ENCODE measurements around the gene MMP10.

Gene MMP10

DNA sequence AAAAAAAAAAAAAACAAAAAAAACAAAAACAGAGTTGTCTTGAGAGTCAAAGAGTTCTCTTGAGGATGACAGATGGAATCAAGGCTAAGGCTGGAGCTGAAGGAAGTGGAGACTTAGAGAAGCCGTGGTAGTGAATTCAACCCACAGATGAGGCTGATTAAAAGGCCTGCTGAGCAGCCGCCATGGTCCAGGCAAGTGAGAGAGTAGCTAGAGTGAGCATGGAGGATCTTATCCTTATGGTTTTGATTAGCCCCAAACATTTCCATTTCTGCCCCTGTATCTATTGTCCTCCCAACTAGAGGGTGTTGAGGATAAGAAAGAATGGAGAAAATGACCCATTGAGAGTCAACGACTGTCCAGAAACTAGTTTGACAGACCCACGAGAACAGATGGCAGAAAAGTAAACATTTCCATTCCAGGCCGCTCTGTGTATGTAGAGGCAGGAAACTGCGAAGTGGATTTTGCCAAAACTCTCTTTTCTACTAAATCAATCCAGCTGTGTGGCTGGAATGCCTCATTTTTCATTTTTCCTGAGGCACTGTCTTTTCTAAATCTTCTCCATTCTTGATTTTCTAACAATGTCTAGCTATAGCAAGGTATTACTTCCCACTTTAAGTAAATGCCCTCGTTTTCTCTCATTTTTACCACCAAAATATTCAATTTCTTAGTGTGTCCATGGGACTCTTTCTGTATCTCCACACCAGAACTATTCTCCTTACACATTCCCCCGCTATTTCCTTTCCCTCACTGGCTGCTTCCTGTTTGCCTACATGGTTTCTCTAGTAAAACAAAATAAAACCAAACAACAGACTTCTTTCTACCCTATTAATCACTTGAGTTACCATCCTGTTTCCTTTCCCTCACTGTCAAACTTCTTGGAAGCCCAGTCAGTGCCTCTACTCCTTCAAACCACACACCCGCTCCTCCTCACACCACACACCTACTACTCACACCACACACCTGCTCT, 50.3 kb downstream of the MMP10 start:
- no peak for DNase-seq (ENCODE audit: low read depth in 3 of 3)

DNA sequence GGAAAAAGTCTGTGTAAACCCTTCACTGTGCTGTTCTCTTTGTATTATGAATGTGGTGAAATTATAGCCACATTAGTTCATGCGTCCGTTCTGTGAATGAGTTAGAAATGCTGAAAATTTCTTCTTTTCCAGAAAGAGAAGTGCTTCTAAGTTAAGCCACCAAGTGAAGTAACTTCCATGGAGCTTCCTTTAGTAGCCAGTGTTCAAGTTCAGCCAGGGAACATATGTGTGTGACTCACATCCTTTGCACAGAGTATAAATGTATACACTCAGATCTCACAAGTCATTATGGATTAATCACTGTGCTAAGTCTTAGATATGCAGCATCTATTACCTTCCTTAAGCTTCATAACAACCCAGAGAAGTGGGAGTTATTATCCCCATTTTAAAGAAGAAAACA, 52.5 kb downstream of the MMP10 start:
- DNase-seq (ENCODE audit: low read depth in 3 of 3), result no peak

DNA sequence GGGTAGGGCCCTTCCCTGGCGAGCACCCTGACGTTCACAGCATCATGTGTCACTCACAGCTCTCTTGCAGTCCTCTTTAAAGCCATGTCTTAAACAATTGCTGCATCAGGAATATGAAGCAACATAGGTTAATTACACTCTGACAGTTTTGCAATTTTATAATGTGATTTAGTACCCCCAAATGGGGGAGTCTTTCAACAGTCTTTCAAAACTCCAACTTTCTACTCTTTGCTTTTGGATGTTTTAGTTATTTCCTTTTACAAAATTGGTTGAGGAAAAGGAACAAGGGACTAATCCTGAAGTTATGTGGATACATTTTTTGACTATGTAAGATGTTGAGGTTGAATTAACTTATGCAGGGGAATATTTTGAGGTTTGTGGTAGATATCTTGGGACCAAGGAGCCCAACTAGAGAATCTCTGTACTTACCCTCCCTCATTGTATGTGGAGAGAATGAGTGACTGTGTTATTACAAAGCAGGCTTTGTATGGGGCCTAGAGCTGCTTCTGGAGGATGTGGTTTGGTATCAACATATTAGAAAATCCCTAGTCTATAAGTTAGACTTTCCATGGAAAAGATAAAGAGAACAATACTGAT, 55.4 kb downstream of the MMP10 start, which contains the start of gene MMP8:
MMP8 (minus strand) TSS at position 51 of the 597 bp plus-strand sequence. CDS start 99 bp downstream, outside the sequence.
- no peak for DNase-seq (ENCODE audit: low read depth in 3 of 3)

DNA sequence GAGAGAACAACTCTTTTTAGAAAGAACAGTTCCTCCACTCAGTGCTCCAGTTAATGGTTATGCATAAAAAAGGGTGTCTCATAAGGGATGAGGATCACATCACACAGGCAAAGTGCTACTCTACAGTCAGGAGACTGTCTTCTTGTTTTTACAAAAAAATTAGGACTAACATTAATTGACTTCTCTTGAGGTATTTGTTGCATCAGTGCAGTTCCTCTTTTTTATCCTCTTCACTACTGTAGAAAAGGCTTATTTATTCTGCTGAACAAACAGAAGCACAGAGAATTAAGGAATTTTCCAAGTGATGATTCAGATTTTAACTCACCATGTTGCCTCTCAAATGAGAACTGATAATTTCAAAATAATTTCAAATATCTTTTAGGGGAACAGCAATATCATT, 57.6 kb downstream of the MMP10 start:
- no peak for DNase-seq (ENCODE audit: low read depth in 3 of 3)
